ENCODE results near the gene NDFIP1. TPM values are rescaled to one million over a fixed set of nuclear protein-coding genes. Genes with fewer than 3 reads are reported as not detected.
"Not testable (repeated sequence)": the region's sequence is repeated elsewhere in the genome, so short reads cannot be mapped to it uniquely, and the experiment has no call there.

Gene NDFIP1
- polyA plus RNA-seq, 4 donors: 101 to 147 (median 134) TPM

GRCh38 chr5:142151436-142152383 lies 43.1 kb downstream of the NDFIP1 start:
- DNase-seq (ENCODE audit: low read depth in 4 of 4, low spot score in 2 of 4): peak in 3 of 4 donors; percentile 56 to 62 (median 56)

GRCh38 chr5:142152384-142152732 lies 43.8 kb downstream of the NDFIP1 start:
- DNase-seq (ENCODE audit: low read depth in 4 of 4, low spot score in 2 of 4): no peak

- DNase-seq (ENCODE audit: low read depth in 4 of 4, low spot score in 2 of 4): no peak
Observed at GRCh38 chr5:142153674-142154448, 45.3 kb downstream of the NDFIP1 start.

- not testable (repeated sequence) for DNase-seq (ENCODE audit: low read depth in 4 of 4, low spot score in 2 of 4)
Observed at GRCh38 chr5:142154449-142154841, 45.9 kb downstream of the NDFIP1 start.

GRCh38 chr5:142156839-142157463 lies 48.4 kb downstream of the NDFIP1 start:
- no peak for DNase-seq (ENCODE audit: low read depth in 4 of 4, low spot score in 2 of 4)

GRCh38 chr5:142159354-142159753 lies 50.8 kb downstream of the NDFIP1 start:
- no peak for DNase-seq (ENCODE audit: low read depth in 4 of 4, low spot score in 2 of 4)

GRCh38 chr5:142164315-142164714 lies 55.7 kb downstream of the NDFIP1 start:
- DNase-seq (ENCODE audit: low read depth in 4 of 4, low spot score in 2 of 4): no peak

- no peak for DNase-seq (ENCODE audit: low read depth in 4 of 4, low spot score in 2 of 4)
Observed at GRCh38 chr5:142166754-142167153, 58.2 kb downstream of the NDFIP1 start.

- no peak for DNase-seq (ENCODE audit: low read depth in 4 of 4, low spot score in 2 of 4)
Observed at GRCh38 chr5:142167458-142167857, 58.9 kb downstream of the NDFIP1 start.

GRCh38 chr5:142168365-142168764 lies 59.8 kb downstream of the NDFIP1 start:
- no peak for DNase-seq (ENCODE audit: low read depth in 4 of 4, low spot score in 2 of 4)

GRCh38 chr5:142170254-142170953 lies 61.8 kb downstream of the NDFIP1 start:
- no peak for DNase-seq (ENCODE audit: low read depth in 4 of 4, low spot score in 2 of 4)

- DNase-seq (ENCODE audit: low read depth in 4 of 4, low spot score in 2 of 4): no peak
Observed at GRCh38 chr5:142171270-142171669, 62.7 kb downstream of the NDFIP1 start.

- no peak for DNase-seq (ENCODE audit: low read depth in 4 of 4, low spot score in 2 of 4)
Observed at GRCh38 chr5:142175039-142175438, 66.5 kb downstream of the NDFIP1 start.

GRCh38 chr5:142175461-142176142 lies 67.0 kb downstream of the NDFIP1 start:
- no peak for DNase-seq (ENCODE audit: low read depth in 4 of 4, low spot score in 2 of 4)

- DNase-seq (ENCODE audit: low read depth in 4 of 4, low spot score in 2 of 4): no peak
Observed at GRCh38 chr5:142176255-142176654, 67.7 kb downstream of the NDFIP1 start.

- DNase-seq (ENCODE audit: low read depth in 4 of 4, low spot score in 2 of 4): no peak
Observed at GRCh38 chr5:142178651-142179050, 70.1 kb downstream of the NDFIP1 start.

- no peak for DNase-seq (ENCODE audit: low read depth in 4 of 4, low spot score in 2 of 4)
Observed at GRCh38 chr5:142179776-142180387, 71.3 kb downstream of the NDFIP1 start.

- DNase-seq (ENCODE audit: low read depth in 4 of 4, low spot score in 2 of 4): no peak
Observed at GRCh38 chr5:142181096-142181495, 72.5 kb downstream of the NDFIP1 start.

GRCh38 chr5:142181547-142182163 lies 73.1 kb downstream of the NDFIP1 start:
- DNase-seq (ENCODE audit: low read depth in 4 of 4, low spot score in 2 of 4): no peak
